HG02870 (cell line): ENCODE data around the gene SPEF1.
"Not testable (repeated sequence)": the region's sequence is repeated elsewhere in the genome, so short reads cannot be mapped to it uniquely, and the experiment has no call there.

Experiments
- ATAC-seq: cut with Tn5 transposase; IDR thresholded peaks from one replicate; pipeline ENCODE4 v1.9.1; 2021; ENCODE audit warnings: mild to moderate bottlenecking, moderate library complexity; ENCODE audit not compliant: unreplicated experiment

Gene SPEF1

DNA sequence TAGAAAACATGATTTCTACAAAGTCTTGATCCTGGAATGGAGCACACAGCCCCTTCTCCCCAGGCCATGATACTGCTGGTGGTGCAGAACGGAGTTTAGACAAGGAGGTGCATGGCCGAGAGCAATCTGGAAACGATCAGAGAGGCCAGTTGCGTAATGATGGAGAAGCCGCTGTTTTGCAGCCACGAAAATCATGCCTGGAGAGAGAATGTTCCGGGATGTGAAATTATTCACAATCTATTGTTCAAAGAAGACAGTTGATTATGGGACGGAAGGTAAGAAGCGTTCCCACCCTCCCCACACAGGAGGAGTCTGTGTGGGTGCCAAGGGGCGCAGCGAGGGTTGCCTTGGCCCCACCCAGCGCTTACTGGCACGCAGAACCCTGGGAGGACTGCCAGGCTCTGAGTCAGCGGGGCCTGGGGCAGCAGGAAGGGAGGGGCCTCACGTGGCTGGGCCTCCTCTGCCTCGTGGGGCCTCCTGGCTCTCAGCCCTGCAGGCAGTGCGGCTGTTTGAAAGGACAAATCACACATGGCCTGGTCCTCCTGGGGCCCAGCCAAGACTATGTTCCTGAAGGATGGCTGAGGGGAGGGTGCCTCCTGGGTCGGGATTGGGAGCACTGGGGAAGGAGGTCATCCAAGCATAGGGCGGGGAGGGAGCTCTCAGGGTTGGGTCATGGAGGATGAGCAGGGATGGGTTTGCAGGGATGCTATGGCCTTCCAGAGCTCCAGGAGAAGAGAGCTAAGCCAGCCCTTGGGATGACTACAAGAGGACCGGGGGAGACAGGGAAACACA is 30.4 kb upstream of the SPEF1 start:
- no peak for ATAC-seq

DNA sequence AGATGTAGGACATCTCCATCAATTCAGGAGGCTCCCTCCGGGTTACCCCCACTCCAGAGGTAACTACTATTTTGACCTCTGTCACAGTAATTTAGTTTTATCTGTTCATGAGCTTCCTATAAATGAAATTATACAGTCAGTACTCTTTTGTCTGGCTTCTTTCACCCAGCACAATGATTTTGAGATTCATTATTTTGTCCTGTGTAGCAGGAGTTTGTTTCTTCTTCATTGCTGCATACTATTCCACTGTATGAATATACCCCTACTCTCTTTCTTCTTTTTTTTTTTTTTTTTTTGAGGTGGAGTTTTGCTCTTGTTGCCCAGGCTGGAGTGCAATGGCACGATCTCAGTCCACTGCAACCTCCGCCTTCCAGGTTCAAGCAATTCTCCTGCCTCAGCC is 27.3 kb upstream of the SPEF1 start:
- ATAC-seq = no peak

DNA sequence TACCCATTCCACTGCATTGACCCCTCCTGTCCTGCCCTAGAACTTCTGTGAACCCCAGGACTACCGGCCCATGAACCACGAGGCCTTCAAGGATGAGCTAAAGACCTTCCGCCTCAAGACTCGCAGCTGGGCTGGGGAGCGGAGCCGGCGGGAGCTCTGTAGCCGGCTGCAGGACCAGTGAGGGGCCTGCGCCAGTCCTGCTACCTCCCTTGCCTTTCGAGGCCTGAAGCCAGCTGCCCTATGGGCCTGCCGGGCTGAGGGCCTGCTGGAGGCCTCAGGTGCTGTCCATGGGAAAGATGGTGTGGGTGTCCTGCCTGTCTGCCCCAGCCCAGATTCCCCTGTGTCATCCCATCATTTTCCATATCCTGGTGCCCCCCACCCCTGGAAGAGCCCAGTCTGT is 23.5 kb upstream of the SPEF1 start:
- no peak for ATAC-seq

DNA sequence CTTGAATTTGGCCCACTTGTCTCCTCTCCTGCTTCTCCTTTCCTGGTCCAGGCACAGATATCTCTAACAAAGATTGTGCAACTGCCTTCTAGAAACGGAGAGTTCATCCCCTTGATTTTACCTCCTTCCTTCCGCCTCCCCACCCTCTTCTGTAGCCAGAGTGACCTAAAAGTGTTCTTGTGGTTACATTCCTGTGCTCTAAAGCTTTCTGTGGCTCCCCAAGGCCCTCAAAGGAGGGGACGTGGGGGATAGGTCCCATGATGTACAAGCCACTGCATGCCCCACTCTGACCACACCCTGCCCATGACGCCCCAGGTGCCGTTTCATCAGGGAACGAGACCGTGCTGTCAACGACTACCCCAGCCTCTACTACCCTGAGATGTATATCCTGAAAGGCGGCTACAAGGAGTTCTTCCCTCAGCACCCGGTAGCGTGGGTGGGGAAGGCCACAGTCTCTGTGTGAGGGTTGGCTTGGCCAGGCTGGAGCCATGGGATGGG is 23.1 kb upstream of the SPEF1 start:
- no peak for ATAC-seq

DNA sequence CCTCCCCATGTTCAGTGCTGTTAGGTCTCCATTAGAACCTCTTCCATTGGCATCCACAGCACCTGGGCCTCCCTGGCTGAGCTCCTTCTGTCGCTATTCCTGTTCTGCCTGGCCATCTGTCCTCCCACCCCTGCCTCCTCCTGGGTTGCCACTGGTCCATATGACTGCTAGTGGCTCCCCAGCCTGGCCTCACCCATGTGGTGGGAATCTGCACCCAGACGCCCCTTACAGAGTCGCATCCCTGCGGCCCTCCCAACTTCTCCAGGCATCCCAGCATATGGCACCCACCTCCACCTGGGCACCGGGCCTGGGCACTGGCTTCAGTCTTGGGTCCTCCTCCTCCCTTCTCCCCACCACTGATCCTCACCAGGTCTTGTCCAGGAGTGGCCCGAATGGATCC is 22.6 kb upstream of the SPEF1 start:
- ATAC-seq = no peak

DNA sequence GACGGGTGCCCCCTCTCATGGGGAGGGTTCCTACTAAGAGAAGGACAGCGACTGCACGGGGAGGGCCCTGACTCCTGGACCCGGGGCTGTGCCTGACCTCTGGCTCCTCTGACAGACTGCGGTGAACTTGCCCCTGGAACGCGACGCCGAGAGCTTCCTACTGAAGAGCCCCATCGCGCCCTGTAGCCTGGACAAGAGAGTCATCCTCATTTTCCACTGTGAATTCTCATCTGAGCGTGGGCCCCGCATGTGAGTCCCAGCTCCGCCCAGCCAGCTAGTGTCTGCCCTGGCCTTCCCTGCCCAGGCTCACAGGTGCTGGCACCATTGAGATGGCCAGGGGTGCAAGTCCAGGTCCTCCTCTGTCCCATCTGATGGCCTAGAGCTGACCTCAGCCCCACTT is 22.0 kb upstream of the SPEF1 start:
- ATAC-seq = no peak

DNA sequence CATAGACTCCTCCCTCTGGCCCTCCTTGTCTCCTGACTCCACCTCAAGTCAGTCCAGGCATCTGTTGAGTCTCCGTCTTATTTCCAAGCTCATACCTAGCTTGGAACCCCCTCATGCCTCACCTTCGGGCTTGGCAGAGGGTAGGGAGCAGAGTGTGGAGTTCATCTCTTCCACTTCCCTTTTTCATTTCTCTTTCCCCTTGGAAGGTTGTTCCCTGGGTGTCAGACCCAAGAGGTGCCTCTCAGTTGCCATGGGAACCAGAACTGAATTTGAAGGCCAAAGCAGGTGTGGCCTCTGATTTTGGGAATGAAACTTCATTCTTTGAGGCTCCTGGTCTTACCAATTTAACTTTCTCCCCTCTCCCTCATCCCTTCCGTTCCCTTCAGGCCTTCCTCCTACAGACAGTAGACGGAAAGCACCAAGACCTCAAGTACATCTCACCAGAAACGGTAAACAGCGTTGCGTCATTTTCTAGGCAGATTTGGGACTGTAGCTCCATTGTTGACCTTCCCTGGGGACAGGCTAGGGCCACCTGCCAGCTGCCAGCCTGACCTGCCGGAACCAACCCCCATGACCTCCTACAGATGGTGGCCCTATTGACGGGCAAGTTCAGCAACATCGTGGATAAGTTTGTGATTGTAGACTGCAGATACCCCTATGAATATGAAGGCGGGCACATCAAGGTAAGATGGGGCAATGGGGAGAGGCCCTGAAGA is 21.4 kb upstream of the SPEF1 start:
- ATAC-seq = no peak

DNA sequence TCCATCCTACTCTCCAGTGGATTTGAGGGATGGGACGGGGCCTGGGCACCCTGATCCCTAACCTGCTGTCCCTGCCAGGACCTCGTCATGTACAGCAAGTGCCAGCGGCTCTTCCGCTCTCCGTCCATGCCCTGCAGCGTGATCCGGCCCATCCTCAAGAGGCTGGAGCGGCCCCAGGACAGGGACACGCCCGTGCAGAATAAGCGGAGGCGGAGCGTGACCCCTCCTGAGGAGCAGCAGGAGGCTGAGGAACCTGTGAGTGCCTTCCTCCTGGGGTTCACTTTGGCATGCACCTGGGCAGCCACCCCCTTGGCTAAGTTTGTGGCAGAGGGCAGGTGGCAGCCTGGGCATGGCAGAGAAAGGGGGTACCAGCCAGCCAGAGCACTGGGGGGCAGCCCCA is 20.6 kb upstream of the SPEF1 start:
- no peak for ATAC-seq

DNA sequence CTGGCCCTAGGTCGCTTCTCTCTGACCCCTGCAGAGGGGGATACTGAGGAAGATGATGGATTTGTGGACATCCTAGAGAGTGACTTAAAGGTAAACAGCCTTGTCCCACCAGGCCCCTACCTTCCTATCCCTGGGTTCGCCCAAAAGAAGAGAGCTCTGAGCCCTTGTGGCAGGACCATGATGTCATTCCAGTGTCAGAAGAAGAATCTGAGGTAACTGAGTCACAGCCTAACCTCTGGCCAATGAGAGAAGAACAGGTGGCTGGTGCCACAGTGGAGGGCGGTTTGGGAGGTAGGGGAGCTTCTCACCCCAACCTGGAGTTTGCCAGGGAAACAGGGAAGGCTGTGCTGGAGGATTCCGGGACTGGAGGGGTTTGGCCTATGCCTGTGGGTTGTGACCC is 20.1 kb upstream of the SPEF1 start:
- ATAC-seq = no peak

DNA sequence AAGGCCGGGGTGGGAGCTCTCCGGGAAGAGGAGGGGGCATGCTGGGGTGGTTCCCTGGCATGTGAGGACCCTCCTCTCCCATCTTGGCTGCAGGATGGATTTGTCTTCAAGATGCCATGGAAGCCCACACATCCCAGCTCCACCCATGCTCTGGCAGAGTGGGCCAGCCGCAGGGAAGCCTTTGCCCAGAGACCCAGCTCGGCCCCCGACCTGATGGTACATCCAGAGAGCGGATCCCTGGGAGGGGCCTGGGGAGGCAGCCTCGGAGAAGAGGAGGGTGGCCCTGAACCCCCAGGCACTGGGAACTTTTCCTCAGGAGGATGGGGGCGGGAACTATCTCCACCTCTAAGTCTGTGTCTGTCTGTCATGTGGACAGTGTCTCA is 19.6 kb upstream of the SPEF1 start:
- no peak for ATAC-seq

DNA sequence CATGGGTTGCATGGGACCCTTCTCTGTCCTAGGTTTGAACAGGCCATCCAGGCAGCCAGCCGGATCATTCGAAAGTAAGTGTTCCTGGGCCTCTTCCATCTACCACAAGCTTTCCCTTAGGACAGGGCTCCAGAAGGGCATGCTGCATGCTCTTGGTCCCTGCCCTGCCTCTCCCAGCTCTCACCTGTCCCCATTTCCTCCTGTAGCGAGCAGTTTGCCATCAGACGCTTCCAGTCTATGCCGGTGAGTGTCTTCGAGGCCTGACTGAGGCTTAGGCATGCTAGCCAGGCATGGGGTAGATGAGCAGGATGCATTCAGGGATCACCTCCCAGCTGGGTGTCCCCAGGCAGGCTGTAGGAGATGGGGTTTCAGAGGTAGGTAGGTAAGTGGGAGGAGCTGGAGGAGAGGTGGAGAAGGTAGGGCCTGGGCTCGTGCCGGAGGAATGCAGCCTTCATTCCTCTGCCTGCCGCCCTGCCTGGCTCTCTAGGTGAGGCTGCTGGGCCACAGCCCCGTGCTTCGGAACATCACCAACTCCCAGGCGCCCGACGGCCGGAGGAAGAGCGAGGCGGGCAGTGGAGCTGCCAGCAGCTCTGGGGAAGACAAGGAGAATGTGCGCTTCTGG is 19.1 kb upstream of the SPEF1 start:
- no peak for ATAC-seq

DNA sequence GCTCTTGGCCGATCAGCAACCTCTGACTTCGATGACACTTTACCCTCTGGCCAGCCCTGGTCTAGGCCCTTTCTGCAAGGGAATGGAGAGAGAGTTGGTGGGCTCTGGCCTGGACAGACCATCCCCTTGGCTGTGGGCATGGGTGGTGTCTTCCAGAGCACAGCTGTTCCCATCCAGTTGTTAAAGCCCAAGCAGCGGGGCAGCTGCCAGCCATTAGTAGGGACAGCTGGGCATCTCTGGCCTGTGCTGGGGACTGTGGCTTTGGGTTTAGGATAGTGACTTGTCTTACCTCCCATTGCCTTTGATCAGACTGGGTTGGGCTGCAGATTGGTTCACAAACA is 17.6 kb upstream of the SPEF1 start:
- no peak for ATAC-seq

DNA sequence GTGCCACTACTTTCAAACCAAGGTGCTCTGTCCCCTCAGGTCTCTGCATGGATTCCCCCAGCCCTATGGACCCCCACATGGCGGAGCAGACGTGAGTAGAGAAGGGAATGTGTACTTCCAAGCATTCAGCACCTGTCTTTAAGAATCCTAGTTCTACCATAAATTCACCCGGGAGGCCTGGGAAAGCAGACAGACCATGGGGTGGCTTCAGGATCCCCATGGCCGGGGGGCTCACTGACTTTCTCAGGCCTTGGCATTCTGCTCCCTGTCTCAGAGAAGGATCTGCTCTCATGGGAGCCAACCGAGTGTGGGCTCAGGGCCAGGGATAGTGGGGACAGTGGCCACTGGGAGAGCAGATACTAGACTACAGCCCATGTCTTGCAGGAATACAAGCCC is 17.1 kb upstream of the SPEF1 start:
- no peak for ATAC-seq

DNA sequence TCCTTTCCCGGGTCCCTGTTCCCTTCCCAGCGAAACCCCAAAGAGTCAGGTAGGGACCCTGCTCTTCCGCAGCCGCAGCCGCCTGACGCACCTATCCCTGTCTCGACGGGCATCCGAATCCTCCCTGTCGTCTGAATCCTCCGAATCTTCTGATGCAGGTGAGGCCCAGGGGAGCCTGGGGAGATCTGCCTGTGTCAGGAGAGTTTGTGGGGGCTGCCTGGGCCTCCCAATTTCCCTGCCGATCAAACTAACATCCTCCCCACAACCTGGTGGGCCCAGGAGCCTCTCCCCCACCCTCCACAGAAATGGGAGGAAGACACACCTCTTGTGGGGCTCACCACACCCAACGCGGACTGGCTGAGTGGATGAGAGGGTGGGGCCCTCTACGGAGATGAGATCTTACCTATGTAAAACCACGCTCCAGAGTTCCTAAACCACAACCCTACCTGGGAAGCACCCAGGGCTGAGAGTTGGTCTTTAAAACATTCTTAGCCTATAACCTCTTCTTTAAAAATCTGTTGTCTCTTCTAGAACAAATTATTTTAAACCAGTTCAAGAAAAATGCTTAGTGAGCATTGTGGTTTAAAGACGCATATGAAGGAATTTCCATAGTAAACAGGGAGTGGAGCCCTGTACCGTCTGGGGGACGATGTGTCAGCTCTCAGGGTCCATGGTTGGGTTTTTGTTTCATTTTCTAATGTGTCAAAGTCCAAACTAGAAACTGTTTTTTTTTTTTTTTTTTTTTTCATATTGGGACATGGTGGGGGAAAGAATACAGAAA is 16.5 kb upstream of the SPEF1 start:
- no peak for ATAC-seq

DNA sequence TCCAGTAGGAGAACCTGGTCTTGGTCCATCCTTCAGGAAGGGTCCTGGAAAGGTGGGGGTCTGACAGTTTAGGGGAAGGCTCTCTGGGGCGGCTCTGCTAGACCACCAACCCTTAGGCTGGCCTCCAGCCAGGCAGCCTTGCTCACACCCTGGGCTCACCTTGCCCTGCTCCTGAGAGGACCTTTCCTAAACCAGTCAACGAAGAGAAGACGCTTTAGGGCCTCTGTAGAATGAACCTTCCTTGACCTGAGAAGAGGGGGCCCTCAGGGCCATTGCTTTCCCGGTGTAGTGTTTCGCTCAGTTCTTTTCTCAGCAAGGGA is 15.9 kb upstream of the SPEF1 start:
- no peak for ATAC-seq

DNA sequence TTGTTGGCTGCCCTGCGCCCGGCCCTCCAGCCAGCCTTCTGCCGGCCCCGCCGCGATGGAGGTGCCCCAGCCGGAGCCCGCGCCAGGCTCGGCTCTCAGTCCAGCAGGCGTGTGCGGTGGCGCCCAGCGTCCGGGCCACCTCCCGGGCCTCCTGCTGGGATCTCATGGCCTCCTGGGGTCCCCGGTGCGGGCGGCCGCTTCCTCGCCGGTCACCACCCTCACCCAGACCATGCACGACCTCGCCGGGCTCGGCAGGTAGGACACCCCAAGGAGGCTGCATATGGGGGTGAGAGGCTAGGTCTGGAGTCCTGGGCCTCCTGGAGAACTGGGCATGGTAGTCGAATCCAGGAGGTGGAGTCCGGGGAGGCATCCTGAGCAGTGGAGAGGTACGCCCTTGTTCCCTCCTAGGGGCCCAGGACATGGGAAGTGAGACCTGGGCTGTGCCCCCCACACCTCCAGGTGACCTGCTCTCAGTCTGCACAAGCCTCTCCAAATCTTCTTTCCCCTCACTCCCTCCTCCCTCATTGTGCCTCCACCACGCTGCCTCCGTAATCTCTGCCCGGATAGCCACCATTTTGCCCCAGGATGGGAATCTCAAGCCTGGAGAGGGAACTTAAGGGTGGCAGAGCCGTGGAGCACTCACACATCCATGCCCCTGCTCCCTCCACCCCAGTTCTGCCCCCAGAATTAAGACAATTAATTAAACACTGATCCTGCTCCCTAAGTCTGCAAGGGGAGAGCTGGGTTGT is 15.4 kb upstream of the SPEF1 start:
- ATAC-seq = no peak

DNA sequence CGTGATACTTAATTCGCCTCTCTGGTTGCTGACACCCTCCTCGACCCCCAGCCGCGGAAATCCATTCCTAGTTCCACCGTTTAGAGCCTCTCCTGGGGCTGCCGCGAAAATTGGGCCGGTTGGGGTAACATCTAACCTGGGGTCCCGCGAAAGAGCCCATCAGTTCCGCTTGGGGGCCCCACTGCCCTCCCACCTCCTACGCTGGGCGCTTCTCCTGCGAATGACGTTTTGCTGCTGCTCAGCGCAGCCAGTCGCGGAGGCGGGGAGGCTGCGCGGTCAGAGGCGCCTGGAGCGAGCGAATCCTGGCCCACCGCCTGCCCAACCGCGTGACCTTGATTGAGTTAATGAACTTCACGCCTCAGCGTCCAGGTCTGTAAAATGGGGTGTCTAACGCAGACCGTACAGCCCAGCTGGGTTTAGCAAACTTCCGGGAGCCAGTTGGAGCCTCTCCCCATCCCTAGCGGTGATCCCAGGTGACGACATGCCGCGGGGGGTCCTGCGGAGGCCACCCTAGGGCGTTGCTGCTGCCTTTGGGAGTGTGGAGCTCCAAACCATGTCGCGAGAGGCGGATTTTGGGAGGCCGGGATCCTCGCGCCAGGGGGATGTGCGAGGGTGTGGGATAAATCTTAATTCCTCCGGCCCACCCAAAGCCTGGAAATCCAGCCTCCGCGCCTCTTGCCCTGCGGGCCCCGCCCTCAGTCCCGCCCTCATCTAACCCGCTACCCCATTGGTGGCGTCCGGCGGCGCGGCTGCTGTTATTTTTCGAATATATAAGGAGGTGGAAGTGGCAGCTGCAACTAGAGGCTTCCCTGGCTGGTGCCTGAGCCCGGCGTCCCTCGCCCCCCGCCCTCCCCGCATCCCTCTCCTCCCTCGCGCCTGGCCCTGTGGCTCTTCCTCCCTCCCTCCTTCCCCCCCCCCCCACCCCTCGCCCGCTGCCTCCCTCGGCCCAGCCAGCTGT is 14.5 kb upstream of the SPEF1 start, which contains the start of gene CDC25B:
Gene CDC25B, plus strand, starts transcription at position 800 of the 958 bp plus-strand sequence. CDS start 222 bp downstream, outside the sequence.
- ATAC-seq = peak; percentile 66

DNA sequence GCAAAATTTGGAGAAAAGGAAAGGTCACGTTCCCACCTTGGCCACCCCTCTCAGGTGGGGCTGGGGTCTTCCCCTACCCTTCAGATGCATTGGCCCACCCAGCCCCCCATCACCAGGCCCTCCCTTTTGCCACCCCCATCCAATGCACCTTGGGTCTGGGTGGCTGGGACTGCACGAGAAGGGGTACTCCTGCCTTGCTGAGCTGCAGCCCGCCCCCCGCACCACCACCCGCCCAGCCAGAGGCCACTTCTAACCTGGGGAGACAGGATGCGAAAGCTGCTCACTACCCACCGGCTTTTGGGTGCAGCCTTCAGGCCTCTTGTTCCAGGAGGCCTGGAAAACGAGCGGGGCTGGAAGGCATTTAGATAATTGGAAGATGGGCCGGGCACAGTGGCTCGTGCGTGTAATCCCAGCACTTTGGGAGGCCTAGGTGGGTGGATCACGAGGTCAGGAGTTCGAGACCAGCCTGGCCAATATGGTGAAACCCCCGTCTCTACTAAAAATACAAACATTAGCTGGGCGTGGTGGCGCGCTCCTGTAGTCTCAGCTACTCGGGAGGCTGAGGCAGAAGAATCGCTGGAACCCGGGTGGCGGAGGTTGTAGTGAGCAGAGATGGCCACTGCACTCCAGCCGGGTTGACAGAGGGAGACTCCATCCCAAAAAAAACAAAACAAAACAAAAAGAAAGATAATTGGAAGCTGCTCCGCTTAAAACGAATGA is 13.6 kb upstream of the SPEF1 start:
- no peak for ATAC-seq

DNA sequence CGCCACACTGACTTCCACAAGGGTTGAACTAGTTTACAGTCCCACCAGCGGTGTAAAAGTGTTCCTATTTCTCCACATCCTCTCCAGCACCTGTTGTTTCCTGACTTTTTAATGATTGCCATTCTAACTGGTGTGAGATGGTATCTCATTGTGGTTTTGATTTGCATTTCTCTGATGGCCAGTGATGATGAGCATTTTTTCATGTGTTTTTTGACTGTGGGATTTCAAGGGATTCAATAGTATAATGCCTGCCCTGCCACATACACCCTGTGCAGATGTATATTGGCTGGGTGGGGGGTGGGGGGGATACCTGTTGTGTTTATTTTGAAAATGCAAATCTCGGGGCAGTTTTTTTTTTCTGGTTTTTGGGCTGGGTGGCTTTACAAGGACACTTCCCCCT is 12.9 kb upstream of the SPEF1 start:
- not testable (repeated sequence) for ATAC-seq
